Neuronal stem cell (in vitro differentiated cells): ENCODE results near the gene ARMH1.

Experiments
- DNase-seq: peaks from one replicate; pipeline ENCODE4 v3.0.0-alpha.2; 2013; ENCODE audit warnings: low spot score
- H2AFZ ChIP-seq: one replicate; pipeline ENCODE4 v1.6.1; 2013; ENCODE audit warnings: mild to moderate bottlenecking, low read length, inconsistent platforms
- H2AK5ac ChIP-seq: 2 replicates; pipeline ENCODE4 v1.6.1; 2013; ENCODE audit warnings: low read depth, mild to moderate bottlenecking, inconsistent platforms, low read length, moderate library complexity, mixed read lengths
- H2BK120ac ChIP-seq: 2 replicates; pipeline ENCODE4 v1.6.1; 2013; ENCODE audit warnings: low read depth, mild to moderate bottlenecking, inconsistent platforms, low read length, moderate library complexity, mixed read lengths
- H2BK12ac ChIP-seq: one replicate; pipeline ENCODE4 v1.6.1; 2013; ENCODE audit warnings: low read length, inconsistent platforms
- H2BK15ac ChIP-seq: 2 replicates; pipeline ENCODE4 v1.6.1; 2013; ENCODE audit warnings: mild to moderate bottlenecking, low read length, inconsistent platforms, mixed read lengths
- H2BK5ac ChIP-seq: one replicate; pipeline ENCODE4 v1.6.1; 2013; ENCODE audit warnings: inconsistent platforms, mild to moderate bottlenecking, low read length, moderate library complexity
- H3K14ac ChIP-seq: one replicate; pipeline ENCODE4 v1.6.1; 2013; ENCODE audit warnings: low read length, inconsistent platforms
- H3K18ac ChIP-seq: 2 replicates; pipeline ENCODE4 v1.6.1; 2013; ENCODE audit warnings: low read length, inconsistent platforms
- H3K23ac ChIP-seq: 2 replicates; pipeline ENCODE4 v1.6.1; 2013; ENCODE audit warnings: low read depth, mild to moderate bottlenecking, mixed read lengths, low read length, inconsistent platforms; ENCODE audit not compliant: poor library complexity
- H3K27ac ChIP-seq: replicated peaks from 3 replicates; pipeline ENCODE4 v1.5.1; 2013; ENCODE audit warnings: low read length, inconsistent platforms
- H3K27me3 ChIP-seq, 3 experiments: 2 replicates each; pipeline ENCODE4 v1.6.1; 2013; ENCODE audit warnings: low read length in 3 of 3, mild to moderate bottlenecking in 2 of 3, inconsistent platforms in 1 of 3, low read depth in 1 of 3, mixed read lengths in 1 of 3, moderate library complexity in 1 of 3; ENCODE audit not compliant: control insufficient read depth in 3 of 3, insufficient read depth in 3 of 3
- H3K36me3 ChIP-seq, 2 donors: replicated peaks in 1 of 2; 2 replicates each; pipeline ENCODE4 v1.6.1; 2013; ENCODE audit warnings: low read length in 2 of 2; ENCODE audit not compliant: control insufficient read depth in 2 of 2, insufficient read depth in 2 of 2
- H3K4ac ChIP-seq: 2 replicates; pipeline ENCODE4 v1.6.1; 2013; ENCODE audit warnings: inconsistent platforms, mild to moderate bottlenecking, low read length, moderate library complexity
- H3K4me1 ChIP-seq, 2 donors: 1 replicate in 1 of 2; 2 replicates in 1 of 2; pipeline ENCODE4 v1.6.1; 2013; ENCODE audit warnings: low read length in 2 of 2, low read depth in 1 of 2; ENCODE audit not compliant: control insufficient read depth in 2 of 2, insufficient read depth in 1 of 2
- H3K4me2 ChIP-seq: one replicate; pipeline ENCODE4 v1.6.1; 2013; ENCODE audit warnings: mild to moderate bottlenecking, low read length, inconsistent platforms; ENCODE audit not compliant: insufficient read depth, poor library complexity, severe bottlenecking
- H3K4me3 ChIP-seq, 2 donors: 2 replicates each; pipeline ENCODE4 v1.5.1; 2013; ENCODE audit warnings: low read length in 2 of 2, mild to moderate bottlenecking in 2 of 2, inconsistent platforms in 1 of 2, moderate library complexity in 1 of 2
- H3K79me1 ChIP-seq: one replicate; pipeline ENCODE4 v1.6.1; 2013; ENCODE audit warnings: low read depth, mild to moderate bottlenecking, inconsistent platforms, low read length, moderate library complexity
- H3K9ac ChIP-seq: one replicate; pipeline ENCODE4 v1.6.1; 2013; ENCODE audit warnings: mild to moderate bottlenecking, low read depth, low read length, inconsistent platforms; ENCODE audit not compliant: poor library complexity
- H3K9me3 ChIP-seq, 2 donors: replicated peaks in 1 of 2; 2 replicates each; pipeline versions ENCODE3 to v1.6.1; 2013; ENCODE audit warnings: low read length in 2 of 2, mild to moderate bottlenecking in 2 of 2, inconsistent platforms in 1 of 2, low read depth in 1 of 2, mixed read lengths in 1 of 2, moderate library complexity in 1 of 2; ENCODE audit not compliant: control insufficient read depth in 2 of 2, insufficient read depth in 1 of 2
- H4K8ac ChIP-seq: one replicate; pipeline ENCODE4 v1.6.1; 2013; ENCODE audit warnings: low read depth, mild to moderate bottlenecking, inconsistent platforms, low read length, moderate library complexity
- H4K91ac ChIP-seq: one replicate; pipeline ENCODE4 v1.6.1; 2013; ENCODE audit warnings: low read length, low read depth, mild to moderate bottlenecking, inconsistent platforms; ENCODE audit not compliant: poor library complexity
- WGBS, 2 donors: extraction: QIAGEN DNeasy Blood & Tissue Kit; methylation state at CpG; one replicate each; pipeline ENCODE4 v1.1.7; 2013; ENCODE audit warnings: missing lambda C conversion rate in 2 of 2, mixed read lengths in 1 of 2; ENCODE audit not compliant: insufficient read length in 2 of 2, insufficient replicate concordance in 1 of 2; ENCODE audit errors: extremely low coverage in 2 of 2; 5-methylcytosine and 5-hydroxymethylcytosine counted together

ARMH1 gene

DNA sequence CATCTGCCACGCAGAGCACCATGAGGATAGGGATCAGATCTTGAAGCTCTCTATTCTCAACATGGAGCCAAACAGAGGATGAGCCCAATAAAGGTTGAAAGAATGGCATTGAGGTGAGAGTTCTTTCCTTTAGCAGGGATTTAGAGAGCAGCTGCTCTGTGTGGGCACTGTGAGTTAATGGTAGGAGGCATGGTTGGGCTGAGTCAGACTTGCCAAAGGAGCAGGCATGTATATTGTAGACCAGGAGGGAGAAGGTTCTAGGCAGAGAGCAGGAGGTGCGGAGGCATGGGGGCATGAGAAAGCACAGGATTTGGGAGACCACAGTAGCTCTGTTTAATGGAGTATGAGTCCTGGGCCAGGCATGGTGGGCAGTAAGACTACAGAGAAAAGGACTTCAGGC lies 32.3 kb upstream of the ARMH1 start:
- no peaks in the 10 kb centered on the region for H3K79me1 ChIP-seq
- H2AK5ac ChIP-seq: no peak overlapping the region
- no peak for DNase-seq
- no peak overlapping the region for H3K9ac ChIP-seq
- H3K27ac ChIP-seq: no peak overlapping the region
- no peak overlapping the region for H2BK5ac ChIP-seq
- H3K23ac ChIP-seq: no peak overlapping the region
- H2BK15ac ChIP-seq: no peak overlapping the region
- no peak overlapping the region for H2BK12ac ChIP-seq
- peaks cover 2 to 11% of the 10 kb centered on the region in 2 donors for H3K4me1 ChIP-seq
- H4K91ac ChIP-seq: no peak overlapping the region
- H3K27me3 ChIP-seq: no peaks in the 10 kb centered on the region
- no peak overlapping the region for H3K14ac ChIP-seq
- no peak overlapping the region for H3K4me3 ChIP-seq
- no peak overlapping the region for H2BK120ac ChIP-seq
- H3K4ac ChIP-seq: no peak overlapping the region
- no peak overlapping the region for H3K4me2 ChIP-seq
- no peak overlapping the region for H2AFZ ChIP-seq
- no CpG with 5 or more reads among the region's 2 CpGs for WGBS, 2 donors
- peaks cover 54 to 99% of the 10 kb centered on the region in 2 donors for H3K36me3 ChIP-seq
- no peak overlapping the region for H4K8ac ChIP-seq
- no peaks in the 10 kb centered on the region for H3K9me3 ChIP-seq
- H3K18ac ChIP-seq: no peak overlapping the region

DNA sequence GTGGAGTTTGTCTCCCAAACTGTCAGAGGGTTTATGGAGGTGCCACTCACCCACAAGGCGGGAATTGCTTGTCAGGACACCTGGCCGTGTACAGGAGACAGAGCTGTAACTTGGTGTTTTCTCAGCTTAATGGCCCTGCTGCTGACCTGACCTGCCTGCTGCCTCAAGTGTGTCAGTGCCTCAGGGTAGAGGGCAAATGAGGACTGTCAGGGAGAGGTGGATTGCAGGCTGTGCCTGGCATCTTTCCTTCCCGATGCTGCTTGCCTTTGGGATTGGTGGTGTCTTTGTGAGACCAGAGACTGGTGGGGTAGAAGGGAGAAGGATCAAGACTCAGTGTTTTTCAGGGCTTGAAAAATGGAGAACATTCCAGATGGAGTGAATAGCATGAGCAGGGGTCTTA lies 31.6 kb upstream of the ARMH1 start:
- H2AFZ ChIP-seq: no peak overlapping the region
- H3K9ac ChIP-seq: no peak overlapping the region
- H3K4me2 ChIP-seq: no peak overlapping the region
- no peak overlapping the region for H4K91ac ChIP-seq
- WGBS, 2 donors: no CpG with 5 or more reads among the region's 3 CpGs
- no peak overlapping the region for H3K23ac ChIP-seq
- H2AK5ac ChIP-seq: no peak overlapping the region
- peaks cover 2 to 7% of the 10 kb centered on the region in 2 donors for H3K4me1 ChIP-seq
- no peaks in the 10 kb centered on the region for H3K27me3 ChIP-seq
- no peak for DNase-seq
- no peak overlapping the region for H3K14ac ChIP-seq
- no peak overlapping the region for H2BK120ac ChIP-seq
- H3K4me3 ChIP-seq: no peak overlapping the region
- H3K79me1 ChIP-seq: no peaks in the 10 kb centered on the region
- no peaks in the 10 kb centered on the region for H3K9me3 ChIP-seq
- H4K8ac ChIP-seq: no peak overlapping the region
- no peak overlapping the region for H3K27ac ChIP-seq
- no peak overlapping the region for H2BK15ac ChIP-seq
- no peak overlapping the region for H3K4ac ChIP-seq
- H2BK12ac ChIP-seq: no peak overlapping the region
- H3K36me3 ChIP-seq: peaks cover 60 to 99% of the 10 kb centered on the region in 2 donors
- H3K18ac ChIP-seq: no peak overlapping the region
- H2BK5ac ChIP-seq: no peak overlapping the region

DNA sequence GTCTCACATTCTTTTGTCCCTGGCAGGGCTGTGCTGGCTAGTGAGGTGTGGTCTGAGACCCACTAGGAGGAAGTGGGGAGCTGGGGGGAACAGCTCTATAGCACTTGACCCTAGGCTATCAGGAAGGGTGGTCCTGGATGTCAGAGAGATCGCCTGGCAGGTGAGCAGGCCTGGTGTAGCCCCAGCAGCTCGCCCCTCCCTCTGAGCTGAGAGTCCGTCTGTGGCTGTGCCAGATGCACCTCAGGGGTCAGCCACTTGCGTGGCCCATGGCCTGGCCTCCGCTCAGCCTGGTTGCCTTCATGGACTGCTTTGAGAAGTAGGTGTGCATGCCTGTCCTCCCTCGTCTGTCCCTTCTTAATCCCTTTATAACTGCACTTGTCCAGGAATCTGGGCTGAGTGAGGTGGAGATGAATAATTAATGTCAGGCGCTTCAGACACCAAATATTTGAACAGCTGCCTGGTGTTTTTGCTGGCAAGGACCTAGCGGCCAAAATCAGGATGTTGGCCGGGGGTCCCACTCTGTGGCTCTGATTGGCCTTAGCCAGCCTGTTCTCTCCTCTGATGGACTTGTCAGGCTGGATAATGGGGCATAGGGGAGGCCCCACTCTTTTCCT lies 30.7 kb upstream of the ARMH1 start:
- H3K4me1 ChIP-seq: peaks cover 1 to 2% of the 10 kb centered on the region in 2 donors
- no peak overlapping the region for H2BK15ac ChIP-seq
- no peak overlapping the region for H3K14ac ChIP-seq
- no peak overlapping the region for H3K27ac ChIP-seq
- H2AFZ ChIP-seq: no peak overlapping the region
- no peak overlapping the region for H2BK120ac ChIP-seq
- H4K91ac ChIP-seq: no peak overlapping the region
- no peak overlapping the region for H3K4me3 ChIP-seq
- no CpG with 5 or more reads among the region's 9 CpGs for WGBS, 2 donors
- H3K4ac ChIP-seq: no peak overlapping the region
- no peak overlapping the region for H2BK5ac ChIP-seq
- DNase-seq: no peak
- no peaks in the 10 kb centered on the region for H3K79me1 ChIP-seq
- H3K9ac ChIP-seq: no peak overlapping the region
- no peak overlapping the region for H3K4me2 ChIP-seq
- H3K18ac ChIP-seq: no peak overlapping the region
- no peak overlapping the region for H2AK5ac ChIP-seq
- H4K8ac ChIP-seq: no peak overlapping the region
- no peak overlapping the region for H3K23ac ChIP-seq
- H3K27me3 ChIP-seq: no peaks in the 10 kb centered on the region
- H2BK12ac ChIP-seq: no peak overlapping the region
- no peaks in the 10 kb centered on the region for H3K9me3 ChIP-seq
- H3K36me3 ChIP-seq: peaks cover 65 to 99% of the 10 kb centered on the region in 2 donors

DNA sequence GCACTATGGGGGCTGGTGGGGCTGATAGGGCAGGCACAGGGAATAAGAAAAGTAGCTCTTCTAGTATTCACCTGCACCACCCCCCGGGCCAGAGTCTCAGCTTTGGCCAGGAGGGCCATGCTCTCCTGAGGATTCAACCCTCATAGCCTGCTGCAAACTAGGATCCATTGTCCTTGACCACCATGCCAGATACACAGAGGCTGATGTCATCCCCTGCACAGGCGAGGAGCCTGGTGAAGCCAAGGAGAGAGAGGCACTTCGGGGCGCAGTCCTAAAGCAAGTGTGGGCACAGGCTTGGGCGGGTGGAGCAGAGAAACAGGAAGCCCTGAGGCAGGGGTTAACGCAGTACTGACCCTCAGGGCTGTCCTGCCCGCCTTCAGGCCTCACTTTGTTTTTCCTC lies 29.7 kb upstream of the ARMH1 start:
- no peak overlapping the region for H4K8ac ChIP-seq
- H3K4me2 ChIP-seq: no peak overlapping the region
- H3K23ac ChIP-seq: no peak overlapping the region
- H3K4me1 ChIP-seq: peaks cover 2 to 6% of the 10 kb centered on the region in 2 donors
- H3K79me1 ChIP-seq: no peaks in the 10 kb centered on the region
- H4K91ac ChIP-seq: no peak overlapping the region
- H3K27ac ChIP-seq: no peak overlapping the region
- no peak overlapping the region for H3K4ac ChIP-seq
- no peak overlapping the region for H3K14ac ChIP-seq
- DNase-seq: no peak
- no peak overlapping the region for H2BK12ac ChIP-seq
- no peak overlapping the region for H3K18ac ChIP-seq
- no peak overlapping the region for H2AK5ac ChIP-seq
- no peak overlapping the region for H3K9ac ChIP-seq
- H2BK5ac ChIP-seq: no peak overlapping the region
- no peak overlapping the region for H3K4me3 ChIP-seq
- H2BK120ac ChIP-seq: no peak overlapping the region
- H3K27me3 ChIP-seq: no peaks in the 10 kb centered on the region
- no peaks in the 10 kb centered on the region for H3K9me3 ChIP-seq
- no peak overlapping the region for H2AFZ ChIP-seq
- no CpG with 5 or more reads among the region's 7 CpGs for WGBS, 2 donors
- peaks cover 65 to 100% of the 10 kb centered on the region in 2 donors for H3K36me3 ChIP-seq
- H2BK15ac ChIP-seq: no peak overlapping the region
